Body of pancreas (tissue), 4 donors: Measurements from ENCODE around the gene BLOC1S5. TPM values are rescaled to one million over a fixed set of nuclear protein-coding genes. Genes with fewer than 3 reads are reported as not detected.
"Not testable (repeated sequence)": the region's sequence is repeated elsewhere in the genome, so short reads cannot be mapped to it uniquely, and the experiment has no call there.

Experiments used
- ATAC-seq: fragments of 150-250 bp; one replicate; pipeline ENCODE4 v1.9.1; 2016
- DNase-seq, 4 donors: peaks; one replicate each; pipeline ENCODE4 v3.0.0-alpha.2; 2019
- H3K27ac ChIP-seq, 4 donors: fragments of 200-600 bp; sonication (generic); 1 replicate in 3 of 4; 2 replicates in 1 of 4; pipeline versions ENCODE4 v1.5.1 to v1.6.1; 2016 to 2019; ENCODE audit warnings: mild to moderate bottlenecking in 1 of 4, mixed read lengths in 1 of 4, moderate library complexity in 1 of 4
- H3K27me3 ChIP-seq, 2 donors: fragments of 200-600 bp; sonication (generic); one replicate each; pipeline ENCODE4 v1.6.0; 2016; ENCODE audit warnings: mild to moderate bottlenecking in 1 of 2
- H3K36me3 ChIP-seq, 2 donors: fragments of 200-600 bp; sonication (generic); replicated peaks in 1 of 2; 2 replicates each; pipeline ENCODE4 v1.5.1; 2016; ENCODE audit warnings: low read depth in 2 of 2; ENCODE audit not compliant: insufficient read depth in 1 of 2
- H3K4me1 ChIP-seq: fragments of 200-600 bp; sonication (generic); one replicate; pipeline ENCODE4 v1.6.0; 2016
- H3K4me3 ChIP-seq, 2 donors: fragments of 200-600 bp; sonication (generic); 1 replicate in 1 of 2; 2 replicates in 1 of 2; pipeline ENCODE4 v1.5.1; 2016 to 2019
- H3K9me3 ChIP-seq, 3 donors: fragments of 200-600 bp; sonication (generic); 1 replicate in 2 of 3; 2 replicates in 1 of 3; pipeline ENCODE4 v1.5.1; 2016
- CTCF ChIP-seq, 7 experiments: fragments of 450-650 bp in 4 of 7; fragments of 200-600 bp in 3 of 7; sonication (generic) in 3 of 7; IDR thresholded peaks; one replicate each; pipeline ENCODE4 v1.5.1; 2016 to 2019; ENCODE audit warnings: antibody characterized with exemption in 7 of 7
- POLR2A ChIP-seq, 3 donors: fragments of 450-650 bp; IDR thresholded peaks; one replicate each; pipeline ENCODE4 v1.6.1; 2016; ENCODE audit warnings: antibody characterized with exemption in 3 of 3, mild to moderate bottlenecking in 2 of 3
- WGBS, 2 donors: methylation state at CpG; one replicate each; pipeline ENCODE4 v1.1.5; 2017; 5-methylcytosine and 5-hydroxymethylcytosine counted together
- intact Hi-C: fragments of 100-400 bp; cut with DNase I; formaldehyde crosslinking; loops from one replicate; pipeline ENCODE4 v1.15.1; 2023
- total RNA-seq, 2 donors: library from RNA; depleted of rRNA; stranded (reverse); fragments of >200 nt; gene quantifications; one replicate each; pipeline ENCODE4 v1.1.0, GENCODE V29; 2016

The BLOC1S5 gene
- total RNA-seq, 2 donors from 2014 or later, result 2.6 to 4.4 TPM

DNA sequence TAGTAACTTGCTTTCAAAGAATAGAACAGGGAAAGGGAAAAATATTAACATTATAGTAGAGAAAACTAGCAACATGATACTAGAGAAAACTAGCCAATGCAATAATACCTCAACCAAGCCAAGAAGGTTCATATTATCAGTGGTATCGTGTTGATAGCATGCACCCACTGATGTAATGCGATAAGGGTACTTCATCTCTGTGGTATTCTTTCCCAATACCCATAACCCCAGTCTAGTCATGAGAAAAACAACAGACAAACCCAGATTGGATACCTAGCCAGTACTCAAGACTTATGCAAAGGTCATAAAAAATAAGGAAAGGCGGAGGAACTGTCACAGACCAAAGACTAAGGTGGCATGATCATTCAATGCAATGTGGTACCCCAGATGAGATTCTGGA, 21.0 kb downstream of the BLOC1S5 start:
- Histone ChIP-seq H3K36me3 (no peaks in the 10 kb centered on the region), H3K27ac (no peak overlapping the region), H3K27me3 (no peaks in the 10 kb centered on the region), H3K9me3 (no peaks in the 10 kb centered on the region), H3K4me3 (no peak overlapping the region), H3K4me1 (no peaks in the 10 kb centered on the region)
- TF ChIP-seq CTCF (IDR thresholded peaks at IDR 0.05), result no peak
- no peak for TF ChIP-seq POLR2A (IDR thresholded peaks at IDR 0.05)
- WGBS, 2 donors, result 60 to 72% methylated on average over 3 of the region's 3 CpGs
- ATAC-seq (no peak), DNase-seq (no peak)
- intact Hi-C loops, result no loop called here

DNA sequence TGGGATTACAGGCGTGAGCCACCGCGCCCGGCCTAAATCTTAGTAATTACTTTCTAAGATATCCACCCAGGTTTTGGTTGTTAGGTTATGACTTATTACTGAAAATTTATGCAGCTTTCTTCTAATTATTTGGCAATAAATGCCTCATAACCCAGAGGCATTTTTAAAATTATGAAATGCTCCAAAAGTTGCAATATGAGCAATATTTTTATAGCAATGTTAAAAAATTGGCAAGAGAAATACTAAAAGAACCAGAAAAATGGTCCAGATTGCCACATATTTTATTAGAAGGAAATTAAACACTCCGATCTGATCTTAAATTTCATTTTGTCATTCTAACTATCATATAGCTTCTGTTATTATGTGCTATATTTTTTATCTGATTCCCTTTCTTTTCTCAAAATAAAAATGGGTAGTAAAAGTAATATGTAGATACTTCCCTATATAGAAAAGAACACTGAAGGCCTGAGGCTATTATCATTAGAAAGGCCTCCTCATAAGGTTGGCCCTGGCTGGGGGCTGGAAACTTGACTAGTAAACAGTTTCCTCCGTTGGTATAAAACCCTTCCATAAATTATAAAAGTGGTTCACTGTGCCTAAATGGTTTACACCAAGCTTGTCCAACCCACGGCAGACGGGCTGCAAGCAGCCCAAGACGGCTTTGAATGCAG, 22.1 kb downstream of the BLOC1S5 start:
- Histone ChIP-seq H3K4me3 (no peak overlapping the region), H3K36me3 (no peaks in the 10 kb centered on the region), H3K27ac (no peak overlapping the region), H3K4me1 (no peaks in the 10 kb centered on the region), H3K9me3 (no peaks in the 10 kb centered on the region), H3K27me3 (no peaks in the 10 kb centered on the region)
- WGBS, 2 donors, result 91 to 95% methylated on average over 9 of the region's 9 CpGs
- TF ChIP-seq CTCF (IDR thresholded peaks at IDR 0.05) (no peak), POLR2A (IDR thresholded peaks at IDR 0.05) (no peak)
- intact Hi-C loops, result no loop called here
- DNase-seq (no peak), ATAC-seq (no peak)

DNA sequence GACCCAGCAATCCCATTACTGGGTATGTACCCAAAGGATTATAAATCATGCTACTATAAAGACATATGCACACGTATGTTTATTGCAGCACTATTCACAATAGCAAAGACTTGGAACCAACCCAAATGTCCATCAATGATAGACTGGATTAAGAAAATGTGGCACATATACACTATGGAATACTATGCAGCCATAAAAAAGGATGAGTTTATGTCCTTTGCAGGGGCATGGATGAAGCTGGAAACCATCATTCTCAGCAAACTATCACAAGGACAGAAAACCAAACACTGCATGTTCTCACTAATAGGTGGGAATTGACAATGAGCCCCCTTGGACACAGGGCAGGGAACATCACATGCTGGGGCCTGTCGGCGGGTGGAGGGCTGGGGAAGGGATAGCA, 30.1 kb downstream of the BLOC1S5 start:
- H3K4me3 ChIP-seq, ATAC-seq, DNase-seq, H3K27me3 ChIP-seq, H3K27ac ChIP-seq, H3K36me3 ChIP-seq, intact Hi-C loops, H3K9me3 ChIP-seq, H3K4me1 ChIP-seq: not testable (repeated sequence)
- 90 to 92% methylated on average over 3 of the region's 3 CpGs for WGBS, 2 donors

DNA sequence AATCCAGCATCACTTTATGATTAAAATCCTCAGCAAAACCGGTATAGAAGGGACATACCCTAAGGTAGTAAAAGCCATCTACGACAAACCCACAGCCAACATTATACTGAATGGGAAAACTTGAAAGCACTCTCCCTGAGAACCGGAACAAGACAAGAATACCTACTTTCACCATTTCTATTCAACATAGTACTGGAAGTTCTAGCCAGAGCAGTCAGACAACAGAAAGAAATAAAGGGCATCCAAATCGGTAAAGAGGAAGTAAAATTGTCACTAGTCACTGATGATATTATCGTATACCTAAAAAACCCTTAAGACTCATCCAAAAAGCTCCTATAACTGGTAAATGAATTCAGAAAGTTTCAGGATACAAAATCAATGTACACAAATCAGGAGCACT, 33.3 kb downstream of the BLOC1S5 start:
- intact Hi-C loops, result no loop called here

GRCh38 chr6:8029243-8029870, 34.8 kb downstream of the BLOC1S5 start:
- Histone ChIP-seq H3K36me3 (no peaks in the 10 kb centered on the region), H3K27ac (no peak overlapping the region), H3K4me3 (no peak overlapping the region), H3K4me1 (peaks cover 23% of the 10 kb centered on the region), H3K27me3 (no peaks in the 10 kb centered on the region), H3K9me3 (no peaks in the 10 kb centered on the region)
- intact Hi-C loops, result no loop called here
- no peak for TF ChIP-seq POLR2A (IDR thresholded peaks at IDR 0.05)
- no peak for TF ChIP-seq CTCF (IDR thresholded peaks at IDR 0.05)
- ATAC-seq (no peak), DNase-seq (no peak)
- 41 to 46% methylated on average over 6 of the region's 6 CpGs for WGBS, 2 donors

More for the DNA sequence above, 33.3 kb downstream of the BLOC1S5 start:
- no peak overlapping the region for H3K4me3 ChIP-seq
- no peaks in the 10 kb centered on the region for H3K27me3 ChIP-seq
- TF ChIP-seq CTCF (IDR thresholded peaks at IDR 0.05) (no peak), POLR2A (IDR thresholded peaks at IDR 0.05) (no peak)
- DNase-seq, result no peak
- H3K27ac ChIP-seq, result no peak overlapping the region
- no peaks in the 10 kb centered on the region for H3K36me3 ChIP-seq
- 84 to 93% methylated on average over 5 of the region's 5 CpGs for WGBS, 2 donors
- peaks cover 23% of the 10 kb centered on the region for H3K4me1 ChIP-seq
- no peak for ATAC-seq
- no peaks in the 10 kb centered on the region for H3K9me3 ChIP-seq
